22Rv1 (cell line): ENCODE measurements around the gene PTPRG.

Experiments
- H3K27ac ChIP-seq: fragments of 450-650 bp; 2 replicates; pipeline ENCODE4 v1.5.1; 2017
- ZFX ChIP-seq: fragments of 450-650 bp; IDR thresholded peaks from 2 replicates; pipeline ENCODE4 v1.6.1; 2017; ENCODE audit warnings: antibody characterized with exemption, borderline replicate concordance
- TF ChIP-seq, protein P1 (sequence below): fragments of 450-650 bp; IDR thresholded peaks from 2 replicates; pipeline ENCODE4 v1.5.1; 2017; ENCODE audit warnings: mild to moderate bottlenecking

PTPRG gene

DNA sequence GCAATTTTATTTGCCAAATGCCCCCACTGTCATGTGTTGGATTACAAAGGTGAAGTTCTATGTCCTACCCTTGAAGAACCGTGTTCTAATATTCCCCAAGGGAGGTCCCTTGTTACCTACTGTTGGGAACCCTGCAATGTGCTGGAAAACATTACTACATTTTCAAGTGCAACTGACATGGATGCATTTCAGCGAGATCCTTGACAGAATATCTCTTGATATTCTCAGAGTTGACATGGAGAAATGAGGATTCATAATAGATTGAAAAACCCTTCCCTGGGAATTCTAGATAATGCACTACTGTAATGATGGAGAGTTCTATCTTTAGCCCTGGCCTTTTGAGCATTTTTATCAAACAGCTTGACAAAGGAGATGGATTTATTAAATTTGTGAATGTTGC, 414.6 kb downstream of the PTPRG start:
- TF ChIP-seq ZFX: no peak
- TF ChIP-seq, protein P1, sequence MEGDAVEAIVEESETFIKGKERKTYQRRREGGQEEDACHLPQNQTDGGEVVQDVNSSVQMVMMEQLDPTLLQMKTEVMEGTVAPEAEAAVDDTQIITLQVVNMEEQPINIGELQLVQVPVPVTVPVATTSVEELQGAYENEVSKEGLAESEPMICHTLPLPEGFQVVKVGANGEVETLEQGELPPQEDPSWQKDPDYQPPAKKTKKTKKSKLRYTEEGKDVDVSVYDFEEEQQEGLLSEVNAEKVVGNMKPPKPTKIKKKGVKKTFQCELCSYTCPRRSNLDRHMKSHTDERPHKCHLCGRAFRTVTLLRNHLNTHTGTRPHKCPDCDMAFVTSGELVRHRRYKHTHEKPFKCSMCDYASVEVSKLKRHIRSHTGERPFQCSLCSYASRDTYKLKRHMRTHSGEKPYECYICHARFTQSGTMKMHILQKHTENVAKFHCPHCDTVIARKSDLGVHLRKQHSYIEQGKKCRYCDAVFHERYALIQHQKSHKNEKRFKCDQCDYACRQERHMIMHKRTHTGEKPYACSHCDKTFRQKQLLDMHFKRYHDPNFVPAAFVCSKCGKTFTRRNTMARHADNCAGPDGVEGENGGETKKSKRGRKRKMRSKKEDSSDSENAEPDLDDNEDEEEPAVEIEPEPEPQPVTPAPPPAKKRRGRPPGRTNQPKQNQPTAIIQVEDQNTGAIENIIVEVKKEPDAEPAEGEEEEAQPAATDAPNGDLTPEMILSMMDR: no peak
- no peak overlapping the region for H3K27ac ChIP-seq

DNA sequence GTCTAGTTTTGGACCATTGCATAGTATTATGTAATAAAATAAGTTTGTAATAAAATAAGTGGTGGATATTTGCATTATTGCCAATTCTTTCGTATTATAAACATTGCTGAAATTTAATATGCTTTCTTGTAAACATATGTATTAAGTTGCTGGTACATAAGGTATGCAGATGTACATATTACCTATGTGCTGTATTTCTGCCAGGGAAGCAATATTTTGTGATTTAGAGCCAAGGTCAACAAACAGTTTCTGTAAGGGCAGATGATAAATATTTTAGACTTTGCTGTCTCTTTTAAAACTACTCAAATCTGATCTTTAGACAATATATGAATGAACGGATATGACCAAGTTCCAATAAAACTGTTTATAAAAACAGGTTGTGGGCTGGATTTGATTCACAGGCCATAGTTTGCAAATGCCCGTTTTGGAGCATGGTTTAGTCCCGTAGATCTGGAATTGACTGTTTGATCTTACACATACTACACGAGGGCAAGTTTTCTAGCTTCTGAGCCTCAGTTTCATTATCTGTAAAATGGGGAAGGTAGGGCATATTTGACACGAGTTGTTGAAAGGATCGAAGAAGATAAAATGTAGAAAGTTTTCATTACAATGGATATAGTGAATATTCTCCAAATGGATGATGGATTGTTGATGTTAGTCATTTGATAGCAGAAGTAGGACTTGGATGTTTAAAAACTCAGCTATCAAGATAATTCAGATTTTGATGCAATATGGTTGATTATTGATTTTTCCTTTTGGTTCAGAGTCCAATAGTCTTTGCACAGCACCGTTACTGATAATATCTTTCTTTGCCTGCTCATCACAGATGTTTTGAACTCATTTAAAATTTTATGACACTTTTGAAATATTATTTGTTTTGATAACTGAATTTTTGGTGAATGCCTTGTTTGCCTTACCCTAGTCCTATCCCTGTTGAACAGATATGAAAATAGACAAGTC, 417.4 kb downstream of the PTPRG start:
- H3K27ac ChIP-seq: no peak overlapping the region
- TF ChIP-seq, protein P1: no peak
- no peak for TF ChIP-seq ZFX

DNA sequence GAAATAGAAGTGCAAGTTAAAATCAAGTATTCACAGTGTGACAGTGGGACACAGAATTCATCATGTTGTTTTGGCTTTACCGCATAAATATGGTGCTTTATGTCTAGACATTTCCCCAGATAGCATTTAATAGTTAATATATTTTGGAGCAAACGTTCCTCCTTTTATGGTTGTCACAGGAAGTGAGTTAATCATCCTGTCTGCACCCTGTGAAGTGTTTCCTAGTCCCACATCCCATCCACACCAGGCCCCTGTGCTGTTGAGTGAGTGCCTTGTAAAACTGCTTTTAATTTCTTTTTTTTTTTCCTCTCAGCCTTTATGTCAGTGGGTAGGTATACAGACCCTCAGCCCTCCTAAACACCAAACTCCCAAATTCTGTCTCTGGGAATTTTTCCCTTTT, 418.3 kb downstream of the PTPRG start:
- TF ChIP-seq, protein P1: no peak
- no peak for TF ChIP-seq ZFX
- no peak overlapping the region for H3K27ac ChIP-seq

DNA sequence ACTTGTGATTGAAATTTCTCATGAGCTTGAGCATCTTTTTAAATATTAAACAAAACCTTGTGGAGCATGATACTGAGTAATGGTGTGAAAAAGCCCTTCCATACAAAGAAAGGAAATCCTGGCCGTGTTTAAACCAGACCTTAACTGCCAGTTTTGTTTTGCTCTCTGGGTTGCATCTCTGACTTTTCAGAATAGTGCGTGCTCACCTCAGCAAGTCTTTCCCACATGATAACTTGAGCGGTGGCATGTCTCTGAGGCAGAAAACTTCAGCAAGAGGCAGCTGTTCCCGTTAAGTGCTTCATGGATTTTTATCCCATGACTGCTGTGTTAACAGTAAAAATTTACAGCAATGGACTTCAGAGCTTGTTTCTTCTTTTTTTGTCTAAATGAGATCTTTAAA, 418.7 kb downstream of the PTPRG start:
- no peak overlapping the region for H3K27ac ChIP-seq
- no peak for TF ChIP-seq ZFX
- TF ChIP-seq, protein P1: no peak

DNA sequence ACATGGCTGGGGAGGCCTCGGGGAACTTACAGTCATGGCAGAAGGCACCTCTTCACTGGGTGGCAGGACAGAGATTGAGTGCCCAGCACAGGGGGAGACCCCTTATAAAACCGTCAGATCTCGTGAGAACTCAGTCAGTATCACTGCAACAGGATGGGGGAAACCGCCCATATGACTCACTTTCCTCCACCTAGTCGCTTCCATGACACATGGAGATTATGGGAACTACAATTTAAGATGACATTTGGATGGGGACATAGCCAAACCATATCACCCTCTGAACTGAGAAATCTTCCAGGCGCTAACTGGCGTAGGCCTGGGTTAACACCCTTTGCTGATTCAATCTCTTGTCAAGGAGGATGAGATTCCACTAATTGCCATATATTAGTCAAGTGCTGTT, 419.7 kb downstream of the PTPRG start:
- TF ChIP-seq, protein P1: no peak
- no peak for TF ChIP-seq ZFX
- no peak overlapping the region for H3K27ac ChIP-seq

DNA sequence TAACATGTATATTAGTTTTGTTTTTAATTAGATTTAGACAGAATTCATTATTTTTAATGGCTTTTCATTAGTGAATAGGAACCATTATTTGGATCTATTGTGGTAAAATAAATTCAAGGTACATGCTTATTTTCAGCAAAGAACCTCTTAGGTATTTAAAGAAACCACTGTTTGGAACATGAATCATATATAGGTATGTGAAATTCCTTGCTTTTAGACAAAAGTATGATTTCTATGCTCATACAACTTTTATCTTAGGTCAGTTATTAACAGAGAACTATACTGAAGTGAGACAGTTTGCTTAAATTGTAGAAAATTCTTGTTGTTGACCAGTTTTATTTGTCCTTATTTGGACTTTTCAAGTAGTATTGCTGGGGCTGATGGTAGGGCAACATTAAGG, 422.1 kb downstream of the PTPRG start:
- H3K27ac ChIP-seq: no peak overlapping the region
- TF ChIP-seq, protein P1: no peak
- no peak for TF ChIP-seq ZFX

DNA sequence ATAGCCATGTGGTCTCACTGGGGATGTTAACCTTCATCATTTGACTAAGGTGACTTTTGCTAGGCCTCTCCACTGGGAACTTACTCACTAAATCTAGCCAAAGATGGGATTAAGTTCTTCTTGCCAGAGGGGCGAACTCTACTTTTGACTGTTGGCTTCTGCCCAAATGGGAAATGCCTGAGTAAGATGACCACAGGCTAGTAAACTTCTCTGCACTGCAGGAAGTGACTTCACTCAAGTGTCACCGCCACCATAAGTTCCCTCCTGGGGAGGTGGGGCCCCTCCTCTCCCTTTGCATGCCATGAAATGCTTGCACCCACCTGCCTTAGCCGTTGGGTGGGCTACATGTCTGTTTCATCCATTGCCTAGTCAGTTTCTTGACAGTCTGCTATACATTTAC, 423.6 kb downstream of the PTPRG start:
- H3K27ac ChIP-seq: no peak overlapping the region
- TF ChIP-seq, protein P1: no peak
- TF ChIP-seq ZFX: no peak
